NCI-H524 (cell line): Measurements from ENCODE around the gene TLR9.

ENCODE experiments used
- DNase-seq, 2 experiments: peaks; one replicate each; lab custom pipeline; 2025; lab: John Stamatoyannopoulos, UW

The TLR9 gene

DNA sequence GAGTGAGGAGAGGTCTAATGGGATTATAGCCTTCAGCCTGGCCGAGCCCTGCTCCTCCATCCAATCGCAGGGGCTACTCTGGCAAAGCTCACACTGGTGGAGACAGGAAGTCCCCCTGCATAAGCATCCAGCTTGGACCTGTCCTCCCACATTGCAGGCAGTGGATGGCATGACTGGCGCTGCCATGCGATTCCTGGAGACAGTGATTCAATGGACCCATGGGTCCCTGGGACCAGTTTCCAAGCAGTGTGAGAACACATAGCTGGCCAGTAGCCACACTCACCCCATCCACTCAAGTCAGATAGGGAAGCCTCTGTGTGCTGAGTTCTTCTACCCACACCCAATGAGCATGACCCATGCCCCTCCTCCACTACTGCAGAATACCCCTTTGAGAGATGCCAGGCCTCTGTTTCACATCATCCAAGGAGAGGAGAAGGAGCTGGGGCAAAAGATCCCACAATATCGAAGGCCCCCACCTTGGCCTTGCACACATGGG lies 53.1 kb downstream of the TLR9 start:
- no peak for DNase-seq

DNA sequence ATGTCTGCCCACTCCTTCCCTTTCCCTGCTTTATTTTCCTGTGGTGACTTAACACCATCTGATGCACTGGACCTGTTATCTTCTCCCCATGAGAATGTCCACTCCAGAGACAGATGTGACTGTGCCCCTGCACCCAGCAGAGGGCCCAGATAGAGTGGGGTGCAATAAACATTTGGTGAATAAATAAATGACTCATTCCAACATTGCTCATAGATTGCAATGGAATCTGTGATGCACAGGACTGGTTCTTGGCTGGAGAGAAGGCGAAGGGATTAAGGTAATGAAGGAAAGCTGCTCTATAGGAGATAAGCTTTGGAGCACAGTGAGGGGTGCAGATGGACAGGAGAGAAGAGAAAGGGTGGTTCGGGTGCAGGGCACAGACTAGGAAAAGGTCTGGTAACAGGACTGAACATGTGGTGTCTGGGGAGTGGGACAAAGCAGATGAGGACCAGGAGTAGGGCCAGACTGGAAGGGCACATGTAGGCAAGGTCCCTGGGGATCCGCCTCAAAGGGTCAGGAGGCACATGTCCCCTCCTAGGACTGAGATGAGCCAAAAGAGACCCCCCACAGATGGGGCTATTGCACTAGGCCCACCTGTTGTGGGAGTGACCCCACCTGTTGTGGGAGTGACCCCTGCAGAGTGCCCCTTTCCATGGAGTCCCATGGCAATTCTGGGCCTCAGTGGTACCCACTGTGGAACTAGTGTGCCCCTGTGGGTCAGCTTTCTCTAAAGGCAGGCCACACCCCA lies 53.8 kb downstream of the TLR9 start:
- DNase-seq = peak in 1 of 2 experiments; percentile 12
